GM18526 (cell line): Measurements from ENCODE around the gene CDK6.

Experiments used
- POLR2A ChIP-seq: IDR thresholded peaks from 3 replicates; pipeline ENCODE4 v1.6.1; 2011; ENCODE audit not compliant: insufficient read length; ENCODE audit errors: extremely low read depth

CDK6 gene

GRCh38 chr7:92836489-92836999 is at the start of gene CDK6:
TSS of gene CDK6 (minus strand) at chr7:92836573. CDS start at chr7:92833323, 3,250 bp downstream.
- peak; percentile 70 for TF ChIP-seq POLR2A

GRCh38 chr7:92884218-92884617 is 47.8 kb upstream of the CDK6 start:
- no peak for TF ChIP-seq POLR2A

GRCh38 chr7:92882760-92883159 is 46.4 kb upstream of the CDK6 start:
- TF ChIP-seq POLR2A, result no peak

GRCh38 chr7:92881091-92881485 is 44.7 kb upstream of the CDK6 start:
- TF ChIP-seq POLR2A, result no peak

- TF ChIP-seq POLR2A, result no peak
Measured at GRCh38 chr7:92880212-92881090, 44.1 kb upstream of the CDK6 start.

GRCh38 chr7:92877367-92877766 is 41.0 kb upstream of the CDK6 start:
- TF ChIP-seq POLR2A, result no peak

- TF ChIP-seq POLR2A, result no peak
Measured at GRCh38 chr7:92876836-92877235, 40.5 kb upstream of the CDK6 start.

- TF ChIP-seq POLR2A, result no peak
Measured at GRCh38 chr7:92875719-92876118, 39.3 kb upstream of the CDK6 start.

- TF ChIP-seq POLR2A, result no peak
Measured at GRCh38 chr7:92875173-92875572, 38.8 kb upstream of the CDK6 start.

- no peak for TF ChIP-seq POLR2A
Measured at GRCh38 chr7:92874567-92874966, 38.2 kb upstream of the CDK6 start.

GRCh38 chr7:92873776-92874175 is 37.4 kb upstream of the CDK6 start:
- TF ChIP-seq POLR2A, result no peak

GRCh38 chr7:92872701-92873100 is 36.3 kb upstream of the CDK6 start:
- no peak for TF ChIP-seq POLR2A

- TF ChIP-seq POLR2A, result no peak
Measured at GRCh38 chr7:92868683-92869293, 32.4 kb upstream of the CDK6 start.

- TF ChIP-seq POLR2A, result no peak
Measured at GRCh38 chr7:92856436-92856835, 20.1 kb upstream of the CDK6 start.

GRCh38 chr7:92854501-92855238 is 18.3 kb upstream of the CDK6 start:
- no peak for TF ChIP-seq POLR2A

- no peak for TF ChIP-seq POLR2A
Measured at GRCh38 chr7:92851732-92852131, 15.4 kb upstream of the CDK6 start.
